HFF-Myc (cell line): Measurements from ENCODE around the gene DOCK11.

Experiments
- DNase-seq: peaks from one replicate; pipeline ENCODE4 v3.0.0-alpha.2; 2011; ENCODE audit warnings: low read depth; ENCODE audit errors: extremely low read depth
- H3K4me3 ChIP-seq: replicated peaks from 2 replicates; pipeline ENCODE4 v1.5.1; 2011; ENCODE audit warnings: low read depth, mild to moderate bottlenecking, control low read depth, low read length
- CTCF ChIP-seq: IDR thresholded peaks from 2 replicates; pipeline ENCODE4 v1.5.1; 2012; ENCODE audit warnings: mild to moderate bottlenecking, low read depth, low read length, control low read depth; ENCODE audit errors: missing control alignments

The DOCK11 gene

GRCh38 chrX:118654331-118654730 lies 158.7 kb downstream of the DOCK11 start:
- TF ChIP-seq CTCF: no peak
- H3K4me3 ChIP-seq: no peak overlapping the region
- DNase-seq: no peak

GRCh38 chrX:118655561-118656246 lies 160.1 kb downstream of the DOCK11 start:
- TF ChIP-seq CTCF: no peak
- H3K4me3 ChIP-seq: no peak overlapping the region
- no peak for DNase-seq

- no peak for DNase-seq
- TF ChIP-seq CTCF: no peak
- H3K4me3 ChIP-seq: no peak overlapping the region
Measured at GRCh38 chrX:118657413-118657812, 161.8 kb downstream of the DOCK11 start.

GRCh38 chrX:118660085-118660484 lies 164.5 kb downstream of the DOCK11 start:
- no peak for TF ChIP-seq CTCF
- H3K4me3 ChIP-seq: no peak overlapping the region
- DNase-seq: no peak

GRCh38 chrX:118665204-118665603 lies 169.6 kb downstream of the DOCK11 start:
- TF ChIP-seq CTCF: no peak
- DNase-seq: no peak
- H3K4me3 ChIP-seq: no peak overlapping the region

- no peak for DNase-seq
- no peak overlapping the region for H3K4me3 ChIP-seq
- TF ChIP-seq CTCF: no peak
Measured at GRCh38 chrX:118666521-118666920, 170.9 kb downstream of the DOCK11 start.

- TF ChIP-seq CTCF: no peak
- DNase-seq: no peak
- no peak overlapping the region for H3K4me3 ChIP-seq
Measured at GRCh38 chrX:118669435-118669834, 173.8 kb downstream of the DOCK11 start.
